ENCODE data around the gene CEND1. TPM values are rescaled to one million over a fixed set of nuclear protein-coding genes. Genes with fewer than 3 reads are reported as not detected.
A peak's percentile ranks its signal among the peaks of the same experiment; 100 is the strongest.

The CEND1 gene
- total and polyA plus RNA-seq, 2 of the 13 experiments (the other 11 are each of a cell fraction or from before 2014, with no cell fraction given) = not detected

GRCh38 chr11:813456-814096 lies 23.7 kb upstream of the CEND1 start:
- H3K27ac ChIP-seq (ENCODE audit: extremely low read length, insufficient read depth, low read length) = no peak overlapping the region
- H4K20me1 ChIP-seq (ENCODE audit: insufficient read depth, low read length) = peaks cover 24% of the 10 kb centered on the region
- FAIRE-seq = no peak
- no peak overlapping the region for H3K4me2 ChIP-seq (ENCODE audit: low read depth, low read length)
- peaks cover 26% of the 10 kb centered on the region for H3K79me2 ChIP-seq (ENCODE audit: insufficient read depth, low read length)
- H3K36me3 ChIP-seq (replicated peaks in 1 of 2; ENCODE audit: control insufficient read depth in 1 of 2, insufficient read depth in 2 of 2, low read length in 2 of 2) = peaks cover 19 to 27% of the 10 kb centered on the region in 2 experiments
- WGBS (ENCODE audit: low lambda C conversion rate) = 88% methylated on average over 9 of the region's 9 CpGs
- H3K4me3 ChIP-seq (replicated peaks in 1 of 3; ENCODE audit: insufficient read depth in 1 of 3, low read depth in 2 of 3, low read length in 3 of 3) = no peak overlapping the region
- ChIA-PET CTCF (ENCODE audit: low intra/inter-chr PET ratio, low total read pairs) (no interaction called here), POLR2A (interaction anchor here (0.9 to 1.9 kb wide), 2 partner anchors 8 to 30 kb away, joined by 3 to 9 read pairs; no protein-coding TSS in a partner anchor)
- intact Hi-C loops (cut with micrococcal nuclease; ENCODE audit: unreplicated experiment) = no loop called here
- BruUV-seq (replicated peaks) = no TSS peak
- peaks cover 37% of the 10 kb centered on the region for H3K4me1 ChIP-seq (ENCODE audit: insufficient read depth, low read length)
- H3K9me3 ChIP-seq (ENCODE audit: low read length) = no peaks in the 10 kb centered on the region
- no peaks in the 10 kb centered on the region; a peak in 1 of 5 replicates for H3K27me3 ChIP-seq (ENCODE audit: control insufficient read depth in 1 of 2, insufficient read depth in 2 of 2, low read length in 2 of 2)
- DNase-seq (ENCODE audit: low spot score) = no peak
- no peak for ATAC-seq
- H2AFZ ChIP-seq (ENCODE audit: low read length) = no peak overlapping the region
- in situ Hi-C loops (cut with HindIII; ENCODE audit: extremely low pct_ligation_motif_present, low pct_unique_long_range_greater_than_20kb) = no loop called here
- no peak overlapping the region for H3K9ac ChIP-seq (ENCODE audit: insufficient read depth, low read depth, low read length)
- TF ChIP-seq ZNF274 (CRISPR knock-in tag; IDR thresholded peaks at IDR 0.05) (0 out of 2 replicates have a peak, but pooled peaks have one; percentile 36), GPN1 (CRISPR knock-in tag; IDR thresholded peaks at IDR 0.05; ENCODE audit: borderline replicate concordance) (no peak), DMTF1 (CRISPR knock-in tag; IDR thresholded peaks at IDR 0.05) (no peak), ZC3H13 (CRISPR knock-in tag; IDR thresholded peaks at IDR 0.05) (0 out of 2 replicates have a peak, but pooled peaks have one; percentile 59), TSC22D2 (CRISPR knock-in tag; IDR thresholded peaks at IDR 0.05; ENCODE audit: borderline replicate concordance) (no peak), EED (CRISPR knock-in tag; IDR thresholded peaks at IDR 0.05) (no peak), ZNF331 (CRISPR knock-in tag; IDR thresholded peaks at IDR 0.05) (no peak), ZNF317 (CRISPR knock-in tag; IDR thresholded peaks at IDR 0.05) (no peak), POLR2G (IDR thresholded peaks at IDR 0.05; ENCODE audit: low read depth, low read length) (peak; percentile 46), EEA1 (CRISPR knock-in tag; IDR thresholded peaks at IDR 0.05; ENCODE audit: borderline replicate concordance) (no peak), JDP2 (CRISPR knock-in tag; IDR thresholded peaks at IDR 0.05; ENCODE audit: borderline replicate concordance) (no peak), SIN3A (IDR thresholded peaks at IDR 0.05; ENCODE audit: borderline replicate concordance, low read depth, low read length) (no peak), AGO2 (optimal IDR thresholded peaks at IDR 0.05; ENCODE audit: low read depth, low read length) (peak; percentile 96), POLR2AphosphoS5 (IDR thresholded peaks at IDR 0.05; ENCODE audit: low read depth, low read length) (peak; percentile 33; the same call in 1 of the 2 replicates), POLR2AphosphoS2 (IDR thresholded peaks at IDR 0.05; ENCODE audit: low read depth, low read length) (peak; percentile 82; the same call in 1 of the 2 replicates)
- TF ChIP-seq, protein P1, sequence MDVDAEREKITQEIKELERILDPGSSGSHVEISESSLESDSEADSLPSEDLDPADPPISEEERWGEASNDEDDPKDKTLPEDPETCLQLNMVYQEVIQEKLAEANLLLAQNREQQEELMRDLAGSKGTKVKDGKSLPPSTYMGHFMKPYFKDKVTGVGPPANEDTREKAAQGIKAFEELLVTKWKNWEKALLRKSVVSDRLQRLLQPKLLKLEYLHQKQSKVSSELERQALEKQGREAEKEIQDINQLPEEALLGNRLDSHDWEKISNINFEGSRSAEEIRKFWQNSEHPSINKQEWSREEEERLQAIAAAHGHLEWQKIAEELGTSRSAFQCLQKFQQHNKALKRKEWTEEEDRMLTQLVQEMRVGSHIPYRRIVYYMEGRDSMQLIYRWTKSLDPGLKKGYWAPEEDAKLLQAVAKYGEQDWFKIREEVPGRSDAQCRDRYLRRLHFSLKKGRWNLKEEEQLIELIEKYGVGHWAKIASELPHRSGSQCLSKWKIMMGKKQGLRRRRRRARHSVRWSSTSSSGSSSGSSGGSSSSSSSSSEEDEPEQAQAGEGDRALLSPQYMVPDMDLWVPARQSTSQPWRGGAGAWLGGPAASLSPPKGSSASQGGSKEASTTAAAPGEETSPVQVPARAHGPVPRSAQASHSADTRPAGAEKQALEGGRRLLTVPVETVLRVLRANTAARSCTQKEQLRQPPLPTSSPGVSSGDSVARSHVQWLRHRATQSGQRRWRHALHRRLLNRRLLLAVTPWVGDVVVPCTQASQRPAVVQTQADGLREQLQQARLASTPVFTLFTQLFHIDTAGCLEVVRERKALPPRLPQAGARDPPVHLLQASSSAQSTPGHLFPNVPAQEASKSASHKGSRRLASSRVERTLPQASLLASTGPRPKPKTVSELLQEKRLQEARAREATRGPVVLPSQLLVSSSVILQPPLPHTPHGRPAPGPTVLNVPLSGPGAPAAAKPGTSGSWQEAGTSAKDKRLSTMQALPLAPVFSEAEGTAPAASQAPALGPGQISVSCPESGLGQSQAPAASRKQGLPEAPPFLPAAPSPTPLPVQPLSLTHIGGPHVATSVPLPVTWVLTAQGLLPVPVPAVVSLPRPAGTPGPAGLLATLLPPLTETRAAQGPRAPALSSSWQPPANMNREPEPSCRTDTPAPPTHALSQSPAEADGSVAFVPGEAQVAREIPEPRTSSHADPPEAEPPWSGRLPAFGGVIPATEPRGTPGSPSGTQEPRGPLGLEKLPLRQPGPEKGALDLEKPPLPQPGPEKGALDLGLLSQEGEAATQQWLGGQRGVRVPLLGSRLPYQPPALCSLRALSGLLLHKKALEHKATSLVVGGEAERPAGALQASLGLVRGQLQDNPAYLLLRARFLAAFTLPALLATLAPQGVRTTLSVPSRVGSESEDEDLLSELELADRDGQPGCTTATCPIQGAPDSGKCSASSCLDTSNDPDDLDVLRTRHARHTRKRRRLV (CRISPR knock-in tag; IDR thresholded peaks at IDR 0.05) = no peak

Data from HepG2 (cell line).